BLaER1 (cell line): ENCODE results near the gene RNF187.

Experiments used
- H3K27ac ChIP-seq: shearing (Covaris generic); formaldehyde crosslinking; 2 replicates; pipeline ENCODE4 v1.8.1; 2022
- H3K27me3 ChIP-seq: shearing (Covaris generic); formaldehyde crosslinking; 2 replicates; pipeline ENCODE4 v1.8.1; 2022
- H3K36me3 ChIP-seq: shearing (Covaris generic); formaldehyde crosslinking; 2 replicates; pipeline ENCODE4 v1.8.1; 2022
- H3K4me1 ChIP-seq: shearing (Covaris generic); formaldehyde crosslinking; 2 replicates; pipeline ENCODE4 v1.8.1; 2022
- H3K4me2 ChIP-seq: shearing (Covaris generic); formaldehyde crosslinking; 2 replicates; pipeline ENCODE4 v1.8.1; 2022
- H3K4me3 ChIP-seq: shearing (Covaris generic); formaldehyde crosslinking; 2 replicates; pipeline ENCODE4 v1.8.1; 2022
- H3K9ac ChIP-seq: shearing (Covaris generic); formaldehyde crosslinking; 2 replicates; pipeline ENCODE4 v1.8.1; 2022
- H3K9me3 ChIP-seq: shearing (Covaris generic); formaldehyde crosslinking; 2 replicates; pipeline ENCODE4 v1.8.1; 2022
- H4K20me1 ChIP-seq: shearing (Covaris generic); formaldehyde crosslinking; 2 replicates; pipeline ENCODE4 v1.8.1; 2022
- Cebpa-rat ChIP-seq: shearing (Covaris generic); IDR thresholded peaks from 2 replicates; pipeline ENCODE4 v1.8.1; 2022

RNF187 gene

GRCh38 chr1:228486596-228487335 lies 416 bp upstream of the RNF187 start:
- Histone ChIP-seq H3K9ac (peak overlapping the region; percentile 97), H3K4me1 (peaks cover 40% of the 10 kb centered on the region), H4K20me1 (peaks cover 38% of the 10 kb centered on the region), H3K9me3 (no peaks in the 10 kb centered on the region), H3K36me3 (peaks cover 27% of the 10 kb centered on the region), H3K4me2 (peak overlapping the region; percentile 97), H3K27ac (peak overlapping the region; percentile 100), H3K27me3 (no peaks in the 10 kb centered on the region), H3K4me3 (peak overlapping the region; percentile 97)
- TF ChIP-seq Cebpa-rat, result no peak

- Histone ChIP-seq H3K4me3 (peak overlapping the region; percentile 97), H3K27ac (peak overlapping the region; percentile 100), H3K9me3 (no peaks in the 10 kb centered on the region), H3K4me1 (peaks cover 40% of the 10 kb centered on the region), H4K20me1 (peaks cover 47% of the 10 kb centered on the region), H3K9ac (peak overlapping the region; percentile 97), H3K27me3 (no peaks in the 10 kb centered on the region), H3K36me3 (peaks cover 42% of the 10 kb centered on the region), H3K4me2 (peak overlapping the region; percentile 97)
- TF ChIP-seq Cebpa-rat, result no peak
These were observed 1.1 kb downstream of the RNF187 start for GRCh38 chr1:228488125-228488817.

GRCh38 chr1:228488818-228489674 lies 1.9 kb downstream of the RNF187 start:
- peak overlapping the region; percentile 100; the same call in 1 of the 2 replicates for H3K27ac ChIP-seq
- no peaks in the 10 kb centered on the region for H3K9me3 ChIP-seq
- H3K4me3 ChIP-seq, result peak overlapping the region; percentile 97; the same call in 1 of the 2 replicates
- H3K9ac ChIP-seq, result peak overlapping the region; percentile 97
- no peak for TF ChIP-seq Cebpa-rat
- H3K4me2 ChIP-seq, result peak overlapping the region; percentile 97
- peaks cover 40% of the 10 kb centered on the region for H3K4me1 ChIP-seq
- H3K36me3 ChIP-seq, result peaks cover 50% of the 10 kb centered on the region
- H3K27me3 ChIP-seq, result no peaks in the 10 kb centered on the region
- H4K20me1 ChIP-seq, result peaks cover 55% of the 10 kb centered on the region

- Histone ChIP-seq H3K4me3 (0 out of 2 replicates have a peak overlapping the region, but pooled peaks have one; percentile 23), H4K20me1 (peaks cover 68% of the 10 kb centered on the region), H3K36me3 (peaks cover 64% of the 10 kb centered on the region), H3K27me3 (no peaks in the 10 kb centered on the region), H3K4me1 (peaks cover 39% of the 10 kb centered on the region), H3K4me2 (peak overlapping the region; percentile 97), H3K9ac (peak overlapping the region; percentile 60), H3K27ac (peak overlapping the region; percentile 66), H3K9me3 (no peaks in the 10 kb centered on the region)
- no peak for TF ChIP-seq Cebpa-rat
These were observed 3.2 kb downstream of the RNF187 start for GRCh38 chr1:228490120-228491078.

DNA sequence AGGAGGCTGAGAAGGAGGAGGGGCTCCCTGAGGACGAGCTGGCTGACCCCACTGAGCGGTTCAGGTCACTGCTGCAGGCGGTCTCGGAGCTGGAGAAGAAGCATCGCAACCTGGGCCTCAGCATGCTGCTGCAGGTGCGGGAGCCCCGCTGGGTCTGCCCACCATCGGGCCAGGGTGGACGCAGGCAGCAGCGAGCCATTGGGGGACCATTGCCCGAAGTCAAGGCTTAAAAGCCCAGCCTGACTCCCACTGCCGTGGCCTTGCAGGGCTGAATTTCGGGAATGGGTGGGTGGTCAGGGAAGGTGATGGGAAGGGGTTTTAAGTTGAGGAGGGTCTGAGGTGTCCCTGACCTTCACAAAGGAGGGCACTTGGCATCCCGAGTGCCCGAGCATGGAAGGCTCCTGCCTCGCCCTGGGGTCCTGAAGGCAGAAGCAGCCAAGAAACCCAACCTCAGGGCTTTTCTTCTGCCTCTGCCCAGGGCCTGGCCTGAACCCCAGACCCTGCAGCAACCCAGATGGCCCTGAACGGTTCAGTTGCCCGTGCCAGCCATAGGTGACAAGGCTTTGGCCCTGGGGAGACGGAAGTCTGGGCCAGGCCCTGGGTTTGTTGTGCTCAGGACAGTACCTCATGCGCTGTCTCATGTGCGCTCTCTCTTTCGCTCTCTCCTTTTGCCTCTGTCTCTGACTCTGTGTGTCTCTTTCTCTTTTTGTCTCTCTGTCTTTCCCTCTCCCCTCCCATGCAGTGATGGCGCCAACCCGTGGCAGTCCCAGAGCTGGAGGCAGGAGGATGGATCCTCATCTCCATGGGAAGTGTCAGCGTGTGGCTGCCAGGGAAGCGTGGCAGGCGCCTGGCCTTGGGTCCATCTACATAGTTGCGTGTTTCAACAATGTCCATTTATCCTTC lies 6.2 kb downstream of the RNF187 start:
- Histone ChIP-seq H3K27me3 (no peaks in the 10 kb centered on the region), H3K27ac (no peak overlapping the region), H3K9ac (no peak overlapping the region), H3K36me3 (peaks cover 91% of the 10 kb centered on the region), H3K4me3 (no peak overlapping the region), H3K9me3 (no peaks in the 10 kb centered on the region), H3K4me1 (peaks cover 27% of the 10 kb centered on the region), H4K20me1 (peaks cover 79% of the 10 kb centered on the region), H3K4me2 (no peak overlapping the region)
- TF ChIP-seq Cebpa-rat, result no peak

DNA sequence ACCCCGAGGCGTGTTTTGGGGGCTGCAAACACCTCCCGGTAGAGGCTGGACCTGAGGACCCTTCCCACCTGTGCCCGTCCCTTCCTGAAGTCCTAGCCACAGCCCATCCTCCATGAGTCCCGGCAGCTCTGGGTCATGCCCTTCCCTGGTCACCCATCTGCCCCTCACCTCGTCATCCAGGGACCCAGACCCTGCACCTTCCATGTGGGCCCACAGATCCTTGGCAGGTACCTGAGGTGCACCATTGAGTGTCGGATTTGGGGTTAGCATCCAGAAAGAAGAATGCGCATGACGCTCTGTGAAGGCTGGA lies 6.8 kb downstream of the RNF187 start:
- Histone ChIP-seq H3K27ac (no peak overlapping the region), H3K9ac (no peak overlapping the region), H3K36me3 (peaks cover 91% of the 10 kb centered on the region)

DNA sequence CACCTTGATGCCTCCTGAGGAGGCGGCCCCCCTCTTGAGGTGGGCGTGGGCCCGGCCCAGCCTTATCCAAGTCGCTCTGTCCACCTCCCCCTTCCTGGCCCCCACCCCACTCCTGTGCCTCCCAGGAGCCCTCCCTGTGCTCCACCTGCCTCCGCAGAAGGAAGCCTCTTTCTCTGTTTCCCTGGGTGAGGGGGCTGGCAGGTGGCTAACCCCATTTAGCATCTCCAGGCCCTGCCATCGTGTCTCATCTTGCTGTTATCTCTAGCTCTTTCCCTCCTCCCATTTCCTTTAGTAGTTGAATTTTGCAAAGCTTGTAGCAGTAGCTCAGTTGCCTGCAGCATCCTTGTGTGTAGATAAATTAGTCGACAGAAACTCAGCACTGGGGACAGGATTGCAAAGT lies 7.2 kb downstream of the RNF187 start:
- Histone ChIP-seq H3K4me3 (no peak overlapping the region), H3K27ac (no peak overlapping the region), H3K4me2 (no peak overlapping the region), H3K9me3 (no peaks in the 10 kb centered on the region), H3K36me3 (peaks cover 87% of the 10 kb centered on the region), H3K27me3 (no peaks in the 10 kb centered on the region), H3K4me1 (peaks cover 17% of the 10 kb centered on the region), H3K9ac (no peak overlapping the region), H4K20me1 (peaks cover 69% of the 10 kb centered on the region)
- TF ChIP-seq Cebpa-rat, result no peak

More for the DNA sequence above, 6.8 kb downstream of the RNF187 start:
- H3K27me3 ChIP-seq, result no peaks in the 10 kb centered on the region
- peaks cover 21% of the 10 kb centered on the region for H3K4me1 ChIP-seq
- no peak overlapping the region for H3K4me2 ChIP-seq
- no peak for TF ChIP-seq Cebpa-rat
- no peaks in the 10 kb centered on the region for H3K9me3 ChIP-seq
- no peak overlapping the region for H3K4me3 ChIP-seq
- peaks cover 73% of the 10 kb centered on the region for H4K20me1 ChIP-seq
